ENCODE measurements around the gene PDIA2. TPM values are rescaled to one million over a fixed set of nuclear protein-coding genes. Genes with fewer than 3 reads are reported as not detected.
A peak's percentile ranks its signal among the peaks of the same experiment; 100 is the strongest.

Gene PDIA2, protein sequence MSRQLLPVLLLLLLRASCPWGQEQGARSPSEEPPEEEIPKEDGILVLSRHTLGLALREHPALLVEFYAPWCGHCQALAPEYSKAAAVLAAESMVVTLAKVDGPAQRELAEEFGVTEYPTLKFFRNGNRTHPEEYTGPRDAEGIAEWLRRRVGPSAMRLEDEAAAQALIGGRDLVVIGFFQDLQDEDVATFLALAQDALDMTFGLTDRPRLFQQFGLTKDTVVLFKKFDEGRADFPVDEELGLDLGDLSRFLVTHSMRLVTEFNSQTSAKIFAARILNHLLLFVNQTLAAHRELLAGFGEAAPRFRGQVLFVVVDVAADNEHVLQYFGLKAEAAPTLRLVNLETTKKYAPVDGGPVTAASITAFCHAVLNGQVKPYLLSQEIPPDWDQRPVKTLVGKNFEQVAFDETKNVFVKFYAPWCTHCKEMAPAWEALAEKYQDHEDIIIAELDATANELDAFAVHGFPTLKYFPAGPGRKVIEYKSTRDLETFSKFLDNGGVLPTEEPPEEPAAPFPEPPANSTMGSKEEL
- total RNA-seq: not detected

DNA sequence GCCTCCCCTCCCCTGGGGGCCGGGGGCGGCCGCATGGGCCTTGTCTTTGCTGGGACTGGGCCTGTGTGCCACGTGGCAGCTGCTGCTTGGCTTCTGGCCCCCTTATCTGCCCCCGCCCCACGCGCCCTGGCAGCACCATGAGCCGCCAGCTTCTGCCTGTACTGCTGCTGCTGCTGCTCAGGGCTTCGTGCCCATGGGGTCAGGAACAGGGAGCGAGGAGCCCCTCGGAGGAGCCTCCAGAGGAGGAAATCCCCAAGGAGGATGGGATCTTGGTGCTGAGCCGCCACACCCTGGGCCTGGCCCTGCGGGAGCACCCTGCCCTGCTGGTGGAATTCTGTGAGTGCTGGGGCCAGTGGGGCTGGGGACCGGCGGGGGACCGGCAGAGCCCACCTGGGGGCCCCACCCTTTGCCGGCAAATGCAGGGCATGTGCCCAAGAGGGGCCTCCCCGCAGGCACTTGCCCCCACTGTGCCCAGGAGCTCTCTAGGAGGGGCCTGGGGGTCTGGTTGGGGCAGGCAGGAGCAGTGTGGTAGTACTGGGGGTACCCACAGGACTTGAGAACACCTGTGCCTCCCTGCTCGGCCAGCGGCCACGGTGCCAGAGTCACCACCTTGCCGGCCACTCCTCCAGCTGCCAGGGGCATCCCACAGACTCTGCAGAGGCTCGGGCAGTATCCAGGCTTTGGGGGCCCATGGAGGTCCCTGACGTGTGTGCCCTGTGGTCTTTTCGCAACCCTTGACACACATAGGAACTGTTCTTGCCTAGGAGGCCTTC lies at the start of gene PDIA2:
Gene PDIA2 (plus strand): TSS at position 132 of the 773 bp plus-strand sequence. CDS start 6 bp downstream, at position 138.
- Mint-ChIP-seq H3K4me1 (peaks cover 6% of the 10 kb centered on the region), H3K36me3 (peaks cover 3% of the 10 kb centered on the region), H3K27me3 (peaks cover 14% of the 10 kb centered on the region), H3K4me3 (no peak within 1 kb of the TSS), H3K9me3 (ENCODE audit: low read depth) (no peaks in the 10 kb centered on the region), H3K27ac (no peak within 1 kb of the TSS)
- CTCF ChIA-PET: no interaction called here
- DNase-seq (no peak), ATAC-seq (no peak)

DNA sequence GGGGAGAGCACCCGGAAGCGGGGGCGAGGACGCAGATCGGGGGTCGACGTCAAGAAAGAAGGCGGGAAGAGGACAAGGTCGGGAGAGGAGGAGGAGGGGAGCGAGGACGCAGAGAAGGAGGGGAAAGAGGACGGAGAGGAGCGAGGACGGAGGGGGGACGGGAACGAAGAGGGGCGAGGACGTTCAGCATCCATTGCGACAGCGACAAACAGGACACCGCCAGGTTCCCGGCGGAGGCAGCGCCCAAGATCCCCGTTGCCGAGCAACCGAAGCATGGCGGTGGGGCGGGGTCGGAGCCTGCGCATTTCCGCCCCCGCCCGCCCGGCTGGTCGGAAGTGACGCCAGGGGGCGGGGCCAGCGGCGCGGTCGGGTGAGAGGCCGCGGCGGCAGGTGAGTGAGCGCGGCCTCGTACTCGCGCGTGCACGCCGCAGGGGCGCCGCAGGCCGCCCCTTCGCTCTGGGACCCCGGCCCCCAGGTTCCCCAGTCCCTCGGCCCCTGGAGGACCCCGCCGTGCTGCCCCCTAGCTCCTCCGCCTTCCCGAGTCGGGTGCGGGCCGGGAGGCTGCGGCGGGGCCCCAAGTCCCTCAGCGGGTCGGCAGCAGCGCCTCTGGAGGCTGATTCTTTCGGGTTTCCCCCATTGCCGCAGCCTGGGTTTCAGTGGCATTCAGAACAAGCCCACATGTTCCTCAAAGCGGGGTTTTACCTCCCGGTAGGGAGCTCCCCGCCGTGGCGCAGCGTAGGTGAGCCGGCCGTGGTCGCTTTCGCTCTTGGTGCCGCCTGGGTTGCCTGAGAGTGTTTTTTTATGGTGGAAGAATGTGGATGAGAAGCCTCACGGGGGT lies 48.3 kb upstream of the PDIA2 start, which contains the start of gene FAM234A:
Gene FAM234A (plus strand): TSS at position 354 of the 838 bp plus-strand sequence. CDS start 19,593 bp downstream, outside the sequence.
- Mint-ChIP-seq H3K9me3 (ENCODE audit: low read depth) (no peaks in the 10 kb centered on the region), H3K27me3 (peaks cover 8% of the 10 kb centered on the region), H3K27ac (peak within 1 kb of the TSS; percentile 95), H3K4me3 (peak within 1 kb of the TSS; percentile 95), H3K4me1 (peaks cover 13% of the 10 kb centered on the region), H3K36me3 (no peaks in the 10 kb centered on the region)
- peak; percentile 96 for DNase-seq
- CTCF ChIA-PET: interaction anchor here (0.8 to 2.0 kb wide), 13 partner anchors 9 to 158 kb away, joined by 3 to 12 read pairs (median 4); partner anchors contain the start of gene MRPL28
- ATAC-seq: peak; percentile 86

DNA sequence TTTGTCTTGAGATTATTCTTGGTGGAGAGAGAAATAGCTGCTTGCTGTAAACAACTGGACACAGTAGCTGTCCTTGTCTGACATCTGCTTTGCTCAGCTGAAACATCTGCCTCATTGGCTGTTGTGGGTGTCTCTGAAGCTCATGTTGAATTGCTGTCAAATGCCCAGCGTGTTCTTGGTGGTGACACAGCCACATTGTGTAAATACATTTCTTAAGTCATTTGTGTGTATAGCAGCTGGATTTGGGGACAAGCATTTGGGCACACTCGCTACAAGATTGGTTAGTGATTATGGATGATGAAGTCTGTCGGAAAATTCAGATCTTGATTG lies 43.1 kb upstream of the PDIA2 start:
- H3K4me3 Mint-ChIP-seq: no peak overlapping the region
- CTCF ChIA-PET: interaction anchor here (0.7 kb wide), 1 partner anchor 85 kb away, joined by 3 read pairs; no protein-coding TSS in a partner anchor
- H3K27me3 Mint-ChIP-seq: peaks cover 10% of the 10 kb centered on the region
- no peaks in the 10 kb centered on the region for H3K9me3 Mint-ChIP-seq (ENCODE audit: low read depth)
- no peaks in the 10 kb centered on the region for H3K36me3 Mint-ChIP-seq
- ATAC-seq (no peak), DNase-seq (no peak)
- no peak overlapping the region for H3K27ac Mint-ChIP-seq
- peaks cover 18% of the 10 kb centered on the region for H3K4me1 Mint-ChIP-seq

DNA sequence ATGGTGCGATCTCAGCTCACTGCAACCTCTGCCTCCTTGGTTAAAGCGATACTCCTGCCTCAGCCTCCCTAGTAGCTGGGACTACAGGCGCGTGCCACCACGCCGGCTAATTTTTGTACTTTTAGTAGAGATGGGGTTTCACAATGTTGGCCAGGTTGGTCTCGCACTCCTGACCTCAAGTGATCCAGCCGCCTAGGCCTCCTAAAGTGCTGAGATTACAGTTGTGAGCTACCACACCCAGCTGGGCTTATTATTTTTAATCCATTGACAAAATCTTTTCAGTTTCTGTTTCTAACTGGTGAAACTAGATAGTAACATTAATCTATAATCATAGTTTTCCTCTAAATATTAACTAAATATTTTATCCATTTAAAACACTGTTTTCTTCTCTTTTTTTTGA lies 42.4 kb upstream of the PDIA2 start:
- H3K4me3 Mint-ChIP-seq: no peak overlapping the region
- peaks cover 12% of the 10 kb centered on the region for H3K4me1 Mint-ChIP-seq
- H3K9me3 Mint-ChIP-seq (ENCODE audit: low read depth): no peaks in the 10 kb centered on the region
- CTCF ChIA-PET: interaction anchor here (0.7 to 1.2 kb wide), 2 partner anchors 16 to 482 kb away, joined by 3 read pairs; no protein-coding TSS in a partner anchor
- peaks cover 8% of the 10 kb centered on the region for H3K27me3 Mint-ChIP-seq
- H3K36me3 Mint-ChIP-seq: no peaks in the 10 kb centered on the region
- ATAC-seq: no peak
- no peak for DNase-seq
- H3K27ac Mint-ChIP-seq: no peak overlapping the region

DNA sequence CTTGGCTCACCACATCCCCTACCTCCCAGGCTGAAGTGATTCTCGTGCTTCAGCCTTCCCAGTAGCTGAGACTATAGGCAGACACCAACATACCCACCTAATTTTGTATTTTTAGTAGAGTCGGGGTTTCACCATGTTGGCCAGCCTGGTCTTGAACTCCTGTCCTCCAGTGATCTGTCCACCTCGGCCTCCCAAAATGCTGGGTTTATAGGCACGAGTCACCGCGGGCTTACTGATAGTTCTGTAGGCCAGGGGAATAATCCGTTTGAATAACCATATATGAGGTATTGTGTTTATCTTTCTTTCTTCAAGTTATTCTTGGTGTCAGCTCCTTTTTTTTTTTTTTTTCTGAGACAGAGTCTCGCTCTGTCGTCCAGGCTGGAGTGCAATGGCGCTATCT lies 40.7 kb upstream of the PDIA2 start:
- Mint-ChIP-seq H3K4me3 (no peak overlapping the region), H3K36me3 (no peaks in the 10 kb centered on the region), H3K4me1 (peaks cover 11% of the 10 kb centered on the region), H3K27ac (no peak overlapping the region), H3K27me3 (peaks cover 4% of the 10 kb centered on the region), H3K9me3 (ENCODE audit: low read depth) (no peaks in the 10 kb centered on the region)
- ATAC-seq (no peak), DNase-seq (no peak)
- CTCF ChIA-PET: no interaction called here

DNA sequence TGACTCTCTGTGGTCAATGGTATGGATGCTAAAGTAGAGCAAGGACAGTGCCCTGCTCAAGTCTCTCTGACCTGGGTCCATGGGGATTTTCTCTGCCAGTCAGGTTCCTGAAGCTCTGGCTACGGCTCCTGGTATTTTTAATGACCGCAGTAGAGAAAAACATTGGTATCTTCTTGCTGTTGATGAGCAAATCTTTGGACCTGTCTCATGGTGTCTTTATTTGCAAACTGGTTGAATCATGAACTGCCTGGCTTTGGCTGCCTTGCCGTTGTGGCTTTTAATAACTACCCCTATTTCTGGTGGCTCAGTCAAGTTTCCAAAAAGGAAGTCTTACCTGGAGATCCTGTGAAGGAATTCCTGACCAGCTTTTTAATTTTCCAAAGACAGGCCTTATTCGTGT lies 39.6 kb upstream of the PDIA2 start:
- H3K4me3 Mint-ChIP-seq: no peak overlapping the region
- DNase-seq (no peak), ATAC-seq (no peak)
- H3K27me3 Mint-ChIP-seq: peaks cover 2% of the 10 kb centered on the region
- CTCF ChIA-PET: no interaction called here
- no peaks in the 10 kb centered on the region for H3K9me3 Mint-ChIP-seq (ENCODE audit: low read depth)
- H3K27ac Mint-ChIP-seq: no peak overlapping the region
- no peaks in the 10 kb centered on the region for H3K36me3 Mint-ChIP-seq
- peaks cover 11% of the 10 kb centered on the region for H3K4me1 Mint-ChIP-seq

DNA sequence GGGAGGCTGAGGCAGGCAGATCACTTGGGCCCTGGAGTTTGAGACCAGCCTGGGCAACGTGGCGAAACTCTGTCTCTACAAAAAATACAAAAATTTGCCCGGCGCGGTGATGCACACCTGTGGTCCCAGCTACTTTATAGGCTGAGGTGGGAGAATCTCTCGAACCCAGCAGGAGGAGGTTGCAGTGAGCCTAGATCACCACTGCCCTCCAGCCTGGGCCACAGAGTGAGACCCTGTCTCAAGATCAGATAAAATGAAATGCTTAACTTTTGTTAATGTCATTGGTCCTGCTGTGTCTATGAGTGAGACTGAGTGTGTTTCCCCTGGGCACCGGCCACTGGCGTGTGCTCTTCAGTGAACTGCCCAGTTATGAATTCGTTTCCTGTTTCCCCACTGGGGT lies 37.9 kb upstream of the PDIA2 start:
- Mint-ChIP-seq H3K4me1 (peaks cover 8% of the 10 kb centered on the region), H3K27ac (no peak overlapping the region), H3K9me3 (ENCODE audit: low read depth) (no peaks in the 10 kb centered on the region), H3K4me3 (no peak overlapping the region), H3K36me3 (no peaks in the 10 kb centered on the region), H3K27me3 (no peaks in the 10 kb centered on the region)
- DNase-seq: no peak
- CTCF ChIA-PET: no interaction called here
- no peak for ATAC-seq

DNA sequence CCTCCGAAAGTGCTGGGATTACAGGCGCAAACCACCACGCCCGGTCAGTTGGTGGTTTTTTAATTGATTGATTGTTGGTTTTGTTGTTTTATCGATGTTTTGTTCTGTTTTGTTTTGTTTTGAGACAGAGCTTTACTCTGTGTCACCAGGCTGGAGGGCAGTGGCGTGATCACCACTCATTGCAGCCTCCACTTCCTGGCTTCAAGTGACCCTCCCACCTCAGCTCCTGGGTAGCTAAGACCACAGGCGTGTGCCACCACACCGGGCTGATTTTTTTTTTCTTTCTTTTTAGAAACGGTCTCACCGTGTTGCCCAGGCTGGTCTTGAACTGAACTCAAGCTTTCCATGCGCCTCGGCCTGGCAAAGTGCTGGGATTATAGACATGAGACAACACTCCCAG lies 35.9 kb upstream of the PDIA2 start:
- CTCF ChIA-PET: no interaction called here
- Mint-ChIP-seq H3K27ac (no peak overlapping the region), H3K4me3 (no peak overlapping the region), H3K9me3 (ENCODE audit: low read depth) (no peaks in the 10 kb centered on the region), H3K27me3 (no peaks in the 10 kb centered on the region), H3K36me3 (no peaks in the 10 kb centered on the region), H3K4me1 (peaks cover 1% of the 10 kb centered on the region)
- no peak for DNase-seq
- ATAC-seq: no peak

DNA sequence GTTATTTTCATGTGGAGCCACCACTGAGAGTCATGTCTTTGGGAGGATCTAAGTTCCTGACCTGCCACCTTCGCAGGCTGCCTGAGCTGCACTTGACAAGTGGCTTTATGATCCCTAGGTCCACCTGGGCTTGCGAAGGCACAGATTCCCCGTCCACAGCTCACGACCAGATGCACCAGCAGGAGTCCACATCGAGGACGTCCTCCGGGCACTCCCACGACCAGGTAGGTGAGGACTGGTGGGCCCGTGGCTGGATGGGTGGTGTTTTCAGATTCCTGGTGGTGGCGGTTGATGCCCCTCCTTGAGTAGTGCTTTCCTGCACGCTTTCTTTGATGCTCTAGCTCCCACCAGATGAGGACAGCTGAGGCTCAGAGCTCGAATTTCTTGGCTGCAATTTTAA lies 33.5 kb upstream of the PDIA2 start:
- Mint-ChIP-seq H3K27ac (no peak overlapping the region), H3K9me3 (ENCODE audit: low read depth) (no peaks in the 10 kb centered on the region), H3K4me1 (peaks cover 18% of the 10 kb centered on the region), H3K27me3 (no peaks in the 10 kb centered on the region), H3K36me3 (no peaks in the 10 kb centered on the region), H3K4me3 (no peak overlapping the region)
- CTCF ChIA-PET: no interaction called here
- DNase-seq: no peak
- no peak for ATAC-seq

DNA sequence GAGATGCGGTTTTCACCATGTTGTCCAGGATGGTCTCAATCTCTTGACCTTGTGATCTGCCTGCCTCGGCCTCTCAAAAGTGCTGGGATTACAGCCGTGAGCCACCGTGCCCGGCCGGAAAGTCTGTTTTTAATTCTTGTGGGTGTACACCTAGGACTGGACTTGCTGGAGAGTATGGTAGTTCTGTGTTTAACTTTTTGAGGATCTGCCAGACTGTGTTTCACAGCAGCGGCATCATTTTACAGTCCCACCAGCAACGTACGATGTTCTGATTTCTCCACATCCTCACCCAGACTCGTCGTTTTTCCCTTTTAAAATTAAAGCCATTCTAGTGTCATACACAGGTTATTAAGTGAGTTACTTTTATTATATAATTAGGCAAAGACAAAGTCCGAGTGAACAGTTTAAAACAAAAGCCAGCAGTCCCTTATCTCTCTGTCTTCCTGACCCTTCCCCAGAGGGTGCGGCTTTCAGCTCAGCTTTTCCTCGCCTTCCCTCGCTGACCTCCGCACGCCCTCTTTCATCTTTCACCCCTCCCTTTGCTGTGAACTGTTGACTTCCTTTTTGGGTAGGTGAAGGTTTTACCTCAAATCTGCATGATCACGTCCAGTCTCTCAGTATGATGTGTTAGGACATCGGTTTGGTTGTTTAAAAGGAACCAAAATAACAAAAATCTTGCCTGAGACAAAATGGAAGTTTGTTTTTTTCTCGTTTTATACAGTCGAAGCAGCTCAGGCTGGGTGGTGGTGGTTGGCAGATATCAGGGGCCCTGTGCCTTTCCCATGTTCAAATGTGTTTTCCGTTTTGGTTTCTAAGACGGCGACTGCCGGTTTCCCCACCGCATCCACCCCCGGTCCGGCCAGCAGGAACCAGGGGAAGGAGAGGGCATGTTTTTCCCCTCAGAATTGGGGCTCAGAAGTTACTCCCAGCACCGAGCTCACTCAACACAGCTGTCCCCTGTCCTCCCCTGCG lies 30.3 kb upstream of the PDIA2 start:
- CTCF ChIA-PET: interaction anchor here (0.8 to 3.2 kb wide), 3 partner anchors 18 to 110 kb away, joined by 3 to 12 read pairs (median 3); partner anchors contain the start of gene FAM234A
- H3K4me1 Mint-ChIP-seq: peaks cover 18% of the 10 kb centered on the region
- peak overlapping the region; percentile 51 for H3K4me3 Mint-ChIP-seq
- H3K27ac Mint-ChIP-seq: peak overlapping the region; percentile 77
- H3K36me3 Mint-ChIP-seq: no peaks in the 10 kb centered on the region
- ATAC-seq (peak; percentile 77), DNase-seq (peak; percentile 51)
- H3K27me3 Mint-ChIP-seq: no peaks in the 10 kb centered on the region
- no peaks in the 10 kb centered on the region for H3K9me3 Mint-ChIP-seq (ENCODE audit: low read depth)

DNA sequence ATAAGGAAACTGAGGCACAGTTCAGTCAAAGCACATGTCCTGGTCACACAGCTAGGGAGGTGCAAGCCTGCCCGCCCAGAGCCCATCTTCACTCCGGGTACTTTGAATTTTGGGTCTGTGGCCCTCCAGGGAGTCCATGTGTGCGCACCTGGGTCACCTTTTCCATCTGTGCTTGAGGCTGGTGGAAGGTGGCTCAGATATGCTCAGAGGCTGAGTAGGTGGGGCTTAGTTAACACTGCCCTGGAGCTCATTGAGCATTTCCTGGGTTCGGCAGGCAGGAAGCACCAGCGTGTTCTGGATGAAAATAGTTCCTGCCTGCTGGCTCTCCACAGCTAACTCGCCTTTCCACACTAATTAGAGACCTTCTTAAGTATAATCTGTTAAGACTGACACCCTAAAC lies 29.1 kb upstream of the PDIA2 start:
- H3K4me1 Mint-ChIP-seq: peaks cover 18% of the 10 kb centered on the region
- CTCF ChIA-PET: interaction anchor here (3.2 kb wide), 1 partner anchor 19 kb away, joined by 12 read pairs; the partner anchor contains the start of gene FAM234A
- no peaks in the 10 kb centered on the region for H3K36me3 Mint-ChIP-seq
- H3K27me3 Mint-ChIP-seq: no peaks in the 10 kb centered on the region
- no peaks in the 10 kb centered on the region for H3K9me3 Mint-ChIP-seq (ENCODE audit: low read depth)
- no peak for DNase-seq
- no peak overlapping the region for H3K4me3 Mint-ChIP-seq
- no peak overlapping the region for H3K27ac Mint-ChIP-seq
- ATAC-seq: no peak

DNA sequence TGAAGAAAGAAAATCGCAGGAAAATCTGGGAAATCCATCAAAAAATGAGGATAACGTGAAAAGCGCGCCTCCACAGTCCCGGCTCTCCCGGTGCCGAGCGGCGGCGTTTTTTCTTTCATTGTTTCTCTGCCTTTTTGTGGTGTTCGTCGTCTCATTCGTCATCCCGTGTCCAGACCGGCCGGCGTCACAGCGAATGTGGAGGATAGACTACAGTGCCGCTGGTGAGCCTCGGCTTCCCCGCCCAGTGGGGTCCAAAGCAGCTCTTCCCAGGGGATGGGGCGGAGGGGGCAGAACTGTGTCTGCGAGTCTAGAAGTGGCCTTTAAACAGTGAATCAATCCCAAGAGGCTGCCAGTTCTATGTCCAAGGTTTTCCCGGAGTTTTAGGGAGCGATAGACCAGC lies 28.5 kb upstream of the PDIA2 start:
- DNase-seq (no peak), ATAC-seq (no peak)
- Mint-ChIP-seq H3K36me3 (no peaks in the 10 kb centered on the region), H3K27ac (no peak overlapping the region), H3K27me3 (no peaks in the 10 kb centered on the region), H3K4me3 (no peak overlapping the region), H3K4me1 (peaks cover 23% of the 10 kb centered on the region), H3K9me3 (ENCODE audit: low read depth) (no peaks in the 10 kb centered on the region)
- CTCF ChIA-PET: interaction anchor here (3.2 kb wide), 1 partner anchor 19 kb away, joined by 12 read pairs; the partner anchor contains the start of gene FAM234A
